BJ (cell line): ENCODE data around the gene ADGRL4. TPM values are rescaled to one million over a fixed set of nuclear protein-coding genes. Genes with fewer than 3 reads are reported as not detected.

ENCODE experiments used
- CTCF ChIA-PET: fragments of 350-600 bp; formaldehyde crosslinking; extraction: SDS; loops from one replicate; lab custom pipeline; 2021; ENCODE audit warnings: antibody characterized with exemption, inconsistent platforms; lab: Yijun Ruan, JAX
- POLR2A ChIA-PET: fragments of 300-600 bp; sonication (Branson Sonifier 250); formaldehyde crosslinking; extraction: SDS; loops from one replicate; lab custom pipeline; 2021; ENCODE audit warnings: antibody characterized with exemption; lab: Charles Lee
- DNase-seq: peaks from one replicate; pipeline ENCODE4 v3.0.0-alpha.2; 2011; ENCODE audit warnings: low read depth
- H3K27me3 ChIP-seq: 2 replicates; pipeline ENCODE4 v1.6.0; 2011; ENCODE audit warnings: low read length; ENCODE audit not compliant: control insufficient read depth, insufficient read depth
- H3K36me3 ChIP-seq: 2 replicates; pipeline ENCODE4 v1.5.1; 2011; ENCODE audit warnings: low read length; ENCODE audit not compliant: control insufficient read depth, insufficient read depth
- H3K4me3 ChIP-seq: 2 replicates; pipeline ENCODE4 v1.5.1; 2011; ENCODE audit warnings: low read depth, mild to moderate bottlenecking, control low read depth, low read length
- polyA minus RNA-seq: library from RNA; depleted of rRNA, polyadenylated mRNA; stranded (reverse); fragments of >200 nt; gene quantifications from 2 replicates; pipeline ENCODE4 v1.2.3, GENCODE V29; 2011; rRNA and poly(A)+ RNA removed
- polyA plus RNA-seq: library from polyadenylated mRNA; depleted of rRNA; stranded (reverse); fragments of >200 nt; gene quantifications from 2 replicates; pipeline ENCODE4 v1.2.3, GENCODE V29; 2011; rRNA removed
- TF ChIP-seq, protein P1 (sequence below): IDR thresholded peaks from 2 replicates; pipeline ENCODE4 v1.5.1; 2011; ENCODE audit warnings: low read depth, mild to moderate bottlenecking, control low read depth, inconsistent platforms, low read length, moderate library complexity; ENCODE audit not compliant: insufficient read depth

Gene ADGRL4
- polyA plus RNA-seq (0.81 and 2.2 TPM in 2 replicates), polyA minus RNA-seq (2.4 and 3.1 TPM in 2 replicates)

DNA sequence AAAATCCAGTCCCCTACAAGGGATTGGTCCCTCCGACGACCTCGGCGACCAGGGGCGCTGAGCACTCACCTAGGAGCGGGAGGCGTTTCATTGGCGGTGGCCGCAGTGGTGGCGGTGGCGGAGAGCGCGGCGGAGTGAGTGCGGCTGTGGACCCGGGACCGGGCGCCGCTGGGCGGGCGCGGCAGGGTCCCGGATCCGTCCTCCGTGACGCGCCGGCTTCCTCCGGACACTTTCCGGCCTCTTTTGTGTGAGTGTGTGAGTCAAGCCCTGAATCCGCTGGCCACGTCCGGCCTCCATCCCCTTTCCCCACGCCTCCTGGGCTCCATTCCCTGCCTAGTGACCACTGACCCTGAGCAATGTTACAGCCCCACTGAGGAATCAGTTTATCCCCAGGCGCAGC is at the start of gene ADGRL4:
TSS of gene ADGRL4 (minus strand) at position 167 of the 400 bp plus-strand sequence. CDS start at position 91, 76 bp downstream.
- CTCF ChIA-PET, result interaction anchor here (1.4 kb wide), 1 partner anchor 22 kb away, joined by 4 read pairs; no protein-coding TSS in a partner anchor
- TF ChIP-seq, protein P1, sequence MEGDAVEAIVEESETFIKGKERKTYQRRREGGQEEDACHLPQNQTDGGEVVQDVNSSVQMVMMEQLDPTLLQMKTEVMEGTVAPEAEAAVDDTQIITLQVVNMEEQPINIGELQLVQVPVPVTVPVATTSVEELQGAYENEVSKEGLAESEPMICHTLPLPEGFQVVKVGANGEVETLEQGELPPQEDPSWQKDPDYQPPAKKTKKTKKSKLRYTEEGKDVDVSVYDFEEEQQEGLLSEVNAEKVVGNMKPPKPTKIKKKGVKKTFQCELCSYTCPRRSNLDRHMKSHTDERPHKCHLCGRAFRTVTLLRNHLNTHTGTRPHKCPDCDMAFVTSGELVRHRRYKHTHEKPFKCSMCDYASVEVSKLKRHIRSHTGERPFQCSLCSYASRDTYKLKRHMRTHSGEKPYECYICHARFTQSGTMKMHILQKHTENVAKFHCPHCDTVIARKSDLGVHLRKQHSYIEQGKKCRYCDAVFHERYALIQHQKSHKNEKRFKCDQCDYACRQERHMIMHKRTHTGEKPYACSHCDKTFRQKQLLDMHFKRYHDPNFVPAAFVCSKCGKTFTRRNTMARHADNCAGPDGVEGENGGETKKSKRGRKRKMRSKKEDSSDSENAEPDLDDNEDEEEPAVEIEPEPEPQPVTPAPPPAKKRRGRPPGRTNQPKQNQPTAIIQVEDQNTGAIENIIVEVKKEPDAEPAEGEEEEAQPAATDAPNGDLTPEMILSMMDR, result no peak
- no peak for DNase-seq
- Histone ChIP-seq H3K36me3 (no peaks in the 10 kb centered on the region), H3K4me3 (peak within 1 kb of the TSS; percentile 41), H3K27me3 (no peaks in the 10 kb centered on the region)
- POLR2A ChIA-PET, result no interaction called here

DNA sequence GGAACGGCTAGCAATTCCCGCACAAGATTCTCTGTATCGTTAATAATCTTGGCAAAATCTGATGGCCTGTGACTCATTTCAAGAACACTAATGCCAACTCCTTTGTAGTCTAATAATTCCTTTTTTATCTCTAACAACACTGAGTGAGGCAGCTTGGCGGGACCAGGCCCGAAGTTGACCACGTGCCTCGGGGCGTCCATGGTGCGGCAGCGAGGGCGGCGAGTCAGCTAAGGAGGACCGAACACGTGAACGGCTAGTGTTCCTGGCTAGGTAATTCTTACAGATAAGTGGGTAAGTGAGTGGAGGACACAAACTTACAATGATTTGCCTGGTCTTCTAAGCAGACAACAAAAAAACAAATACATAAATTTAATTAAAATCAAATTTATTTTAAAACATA is 49.3 kb upstream of the ADGRL4 start:
- Histone ChIP-seq H3K36me3 (no peaks in the 10 kb centered on the region), H3K27me3 (no peaks in the 10 kb centered on the region), H3K4me3 (no peak overlapping the region)
- no peak for DNase-seq
- ChIA-PET CTCF (no interaction called here), POLR2A (no interaction called here)
- TF ChIP-seq, protein P1, result no peak

DNA sequence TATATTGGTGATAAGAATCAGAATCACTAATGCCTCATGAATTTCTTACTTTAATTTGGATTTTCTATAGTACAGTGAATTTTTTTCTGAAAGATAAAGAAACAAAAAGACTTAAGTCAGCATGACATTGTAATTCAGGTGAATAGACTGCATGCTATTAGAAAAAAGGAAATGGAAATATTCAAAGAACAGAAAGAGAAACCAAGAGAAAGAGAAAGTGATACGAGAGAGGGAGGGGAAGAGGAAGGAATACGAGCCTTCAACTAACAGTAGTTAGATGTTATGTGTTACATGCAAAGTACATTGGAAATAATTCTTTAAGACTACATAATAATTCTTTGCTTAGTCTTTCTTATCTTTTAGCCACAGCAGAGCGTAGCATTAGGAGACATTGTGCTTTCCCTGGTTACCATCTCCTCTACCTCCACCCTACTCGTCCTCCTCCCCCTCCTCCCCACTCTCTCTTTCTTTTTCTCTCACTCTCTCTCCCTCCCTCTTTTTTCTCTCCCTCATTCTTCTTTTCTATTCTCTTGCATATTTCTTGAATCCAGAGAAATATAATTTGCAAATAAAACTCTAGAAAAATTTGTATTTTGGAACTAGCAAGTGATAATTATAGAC is 46.4 kb upstream of the ADGRL4 start:
- TF ChIP-seq, protein P1, result no peak
- H3K4me3 ChIP-seq, result no peak overlapping the region

DNA sequence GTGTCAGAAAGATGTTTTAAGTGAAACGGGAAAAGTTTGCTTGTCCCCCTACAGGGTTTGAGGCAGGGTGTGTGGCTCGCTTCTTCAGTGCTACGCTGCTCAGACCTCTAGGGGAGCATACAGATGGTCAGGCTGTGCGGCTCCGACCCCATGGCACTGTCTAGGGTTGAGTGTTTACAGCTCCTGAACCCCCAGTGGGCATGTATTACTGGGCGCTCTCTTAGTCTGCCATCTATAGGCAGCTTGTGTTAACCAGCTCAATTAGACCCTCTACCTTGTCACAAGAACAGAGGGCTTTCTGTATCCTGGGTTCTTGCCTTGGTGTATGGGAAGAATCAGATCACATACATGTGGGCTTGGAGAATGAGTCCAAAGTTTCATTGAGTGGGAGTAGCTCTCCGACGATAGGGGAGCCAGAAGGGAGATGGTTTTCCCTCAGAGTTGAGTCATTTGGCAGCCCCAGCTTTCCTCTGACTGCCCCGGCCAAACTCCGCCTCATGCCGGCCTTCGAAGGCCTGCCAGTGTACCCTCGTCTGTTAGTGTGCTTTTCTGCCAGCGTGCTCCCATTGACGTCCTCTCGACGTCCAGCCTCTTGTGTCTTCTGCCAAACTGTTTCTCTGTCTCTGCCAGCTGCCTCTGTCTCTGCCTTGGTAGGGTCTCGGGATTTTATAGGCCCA is 38.6 kb upstream of the ADGRL4 start:
- POLR2A ChIA-PET, result no interaction called here
- DNase-seq, result no peak

More for the DNA sequence above, 46.4 kb upstream of the ADGRL4 start:
- DNase-seq, result no peak
- Histone ChIP-seq H3K27me3 (no peaks in the 10 kb centered on the region), H3K36me3 (no peaks in the 10 kb centered on the region)
- CTCF ChIA-PET, result interaction anchor here (1.5 kb wide), 1 partner anchor 15 kb away, joined by 4 read pairs; no protein-coding TSS in a partner anchor
- POLR2A ChIA-PET, result no interaction called here

DNA sequence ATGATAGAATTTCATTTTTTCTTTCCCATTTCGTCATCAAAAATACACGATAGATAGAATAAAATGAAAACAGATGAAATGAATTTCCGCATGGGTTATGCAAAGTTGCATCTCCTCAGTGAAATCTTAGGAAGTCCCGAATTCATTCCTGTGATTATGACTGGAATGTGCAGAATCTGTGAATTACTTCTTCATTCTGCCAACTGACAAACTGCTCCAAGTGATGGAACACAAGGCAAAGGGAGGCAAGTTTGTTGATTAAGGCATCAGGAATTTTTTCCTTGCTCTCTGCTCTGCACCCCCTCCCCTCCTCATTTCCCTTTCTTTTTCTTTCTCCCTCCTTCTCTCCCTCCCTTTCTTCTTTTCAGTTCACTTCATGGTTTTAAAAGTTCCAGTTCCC is 37.0 kb upstream of the ADGRL4 start:
- DNase-seq, result no peak
- H3K27me3 ChIP-seq, result no peaks in the 10 kb centered on the region
- no peaks in the 10 kb centered on the region for H3K36me3 ChIP-seq
- ChIA-PET CTCF (no interaction called here), POLR2A (no interaction called here)
- TF ChIP-seq, protein P1, result no peak
- no peak overlapping the region for H3K4me3 ChIP-seq

More for the DNA sequence above, 38.6 kb upstream of the ADGRL4 start:
- H3K4me3 ChIP-seq, result no peak overlapping the region
- CTCF ChIA-PET, result no interaction called here
- no peaks in the 10 kb centered on the region for H3K27me3 ChIP-seq
- no peaks in the 10 kb centered on the region for H3K36me3 ChIP-seq
- TF ChIP-seq, protein P1, result no peak
